GM15510 (cell line): ENCODE measurements around the gene CABP1.

Experiments
- POLR2A ChIP-seq: IDR thresholded peaks from 3 replicates; pipeline ENCODE4 v1.6.1; 2011; ENCODE audit warnings: borderline replicate concordance; ENCODE audit not compliant: insufficient read length; ENCODE audit errors: extremely low read depth

CABP1 gene

DNA sequence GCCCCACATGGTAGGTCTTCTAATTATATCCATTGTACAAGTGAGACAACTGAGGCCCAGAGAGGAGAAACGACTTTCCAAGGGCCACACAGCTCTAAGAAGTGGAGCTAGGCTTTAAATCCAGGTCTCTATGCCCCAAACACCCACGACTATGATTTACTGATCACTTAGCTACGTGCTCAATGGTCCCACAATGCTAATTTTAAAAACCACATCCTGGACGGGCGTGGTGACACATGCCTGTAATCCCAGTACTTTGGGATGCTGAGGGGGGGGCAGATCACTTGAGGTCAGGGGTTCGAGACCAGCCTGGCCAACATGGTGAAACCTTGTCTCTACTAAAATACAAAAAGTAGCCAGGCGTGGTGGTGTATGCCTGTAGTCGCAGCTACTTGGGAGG is 38.1 kb downstream of the CABP1 start:
- no peak for TF ChIP-seq POLR2A

DNA sequence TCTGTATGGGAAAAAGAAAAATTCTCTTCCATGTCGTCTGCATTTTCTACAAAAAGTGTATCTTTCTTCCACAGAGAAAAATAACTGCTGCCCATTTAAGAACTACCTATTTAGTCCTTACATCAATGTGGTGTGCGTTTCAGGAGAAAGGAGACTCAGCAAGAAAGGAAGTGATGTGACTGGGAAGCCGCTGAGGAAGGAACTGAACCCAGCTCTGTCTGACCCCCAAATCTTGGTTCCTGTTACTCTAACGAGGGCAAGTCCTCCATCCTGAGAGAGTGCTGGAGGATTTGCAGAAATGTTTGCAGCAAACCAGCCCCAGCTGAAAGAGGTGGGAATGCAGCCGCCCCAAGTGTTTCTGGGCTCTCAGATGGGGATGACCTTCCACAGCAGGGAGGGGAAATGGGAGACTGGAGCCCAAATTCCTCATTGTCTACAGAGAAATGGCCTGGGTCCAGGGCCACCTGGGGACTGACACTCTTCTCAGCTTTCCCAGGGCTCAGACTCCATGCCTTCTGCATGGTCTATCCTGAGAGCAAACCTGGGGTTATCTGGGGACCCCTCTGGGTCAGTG is 39.8 kb downstream of the CABP1 start:
- no peak for TF ChIP-seq POLR2A

DNA sequence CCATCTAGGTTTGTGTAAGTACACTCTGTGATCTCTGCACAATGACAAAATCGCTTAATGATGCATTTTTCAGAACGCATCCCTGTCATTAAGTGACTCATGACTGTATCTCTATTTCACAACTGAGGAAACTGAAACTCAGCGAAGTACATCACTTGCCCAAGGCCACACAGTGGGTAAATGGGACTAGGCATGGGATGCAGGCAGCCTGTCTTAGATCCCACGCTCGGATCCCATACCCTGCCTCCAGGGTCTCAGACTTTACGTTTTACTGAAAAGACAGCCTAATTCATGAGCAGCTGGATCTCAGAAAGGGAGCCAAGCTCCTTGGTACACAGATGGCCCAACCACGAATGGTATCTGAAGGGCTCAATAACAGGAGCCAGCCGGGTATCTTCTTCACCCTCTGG is 44.1 kb downstream of the CABP1 start:
- peak; percentile 8 for TF ChIP-seq POLR2A

DNA sequence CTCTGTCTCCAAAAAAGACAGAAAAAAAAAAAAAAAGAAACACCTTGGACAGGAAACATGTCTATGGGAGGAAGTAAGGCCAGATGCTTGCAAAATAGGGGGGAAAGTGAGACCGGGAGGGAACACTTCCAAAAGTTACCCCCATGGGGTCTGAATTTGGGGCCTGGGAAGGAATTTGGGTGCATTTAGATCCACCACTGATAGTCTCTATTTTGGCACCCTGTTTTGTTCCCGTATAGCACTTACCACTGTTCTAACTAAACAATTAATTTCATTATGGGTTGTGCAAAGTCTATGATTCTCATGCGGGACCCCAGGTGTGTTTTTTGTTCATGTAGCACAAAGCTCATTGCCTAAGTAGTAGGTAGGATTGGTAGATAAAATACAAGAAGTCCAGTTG is 45.1 kb downstream of the CABP1 start:
- no peak for TF ChIP-seq POLR2A

DNA sequence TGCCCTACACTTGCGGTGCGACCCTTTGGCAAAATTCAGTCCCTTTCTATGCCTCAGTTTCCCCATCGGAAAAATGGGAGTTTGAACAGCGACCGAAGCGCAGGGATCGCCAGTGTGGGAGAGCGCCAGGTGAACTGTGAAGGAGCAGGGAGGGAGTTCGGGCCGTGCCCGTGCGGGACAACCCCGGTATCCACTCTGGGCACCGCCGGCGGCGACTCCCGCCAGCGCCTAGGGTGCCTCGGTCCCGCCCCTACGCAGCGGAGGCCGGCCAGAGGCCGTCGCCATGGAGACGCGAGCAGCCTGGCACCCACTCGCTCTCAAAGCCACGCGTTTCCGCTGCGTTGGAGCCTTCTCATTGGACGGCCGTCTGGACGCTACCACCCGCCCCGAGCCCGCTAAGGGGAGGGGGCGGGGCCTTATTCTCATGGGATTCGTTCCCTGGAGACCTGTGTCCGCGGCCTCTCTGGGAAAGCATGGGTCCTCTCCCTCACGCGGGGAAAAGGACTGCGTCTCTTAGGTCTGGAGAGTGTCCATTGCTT is 45.8 kb downstream of the CABP1 start:
- TF ChIP-seq POLR2A, result peak; percentile 75

DNA sequence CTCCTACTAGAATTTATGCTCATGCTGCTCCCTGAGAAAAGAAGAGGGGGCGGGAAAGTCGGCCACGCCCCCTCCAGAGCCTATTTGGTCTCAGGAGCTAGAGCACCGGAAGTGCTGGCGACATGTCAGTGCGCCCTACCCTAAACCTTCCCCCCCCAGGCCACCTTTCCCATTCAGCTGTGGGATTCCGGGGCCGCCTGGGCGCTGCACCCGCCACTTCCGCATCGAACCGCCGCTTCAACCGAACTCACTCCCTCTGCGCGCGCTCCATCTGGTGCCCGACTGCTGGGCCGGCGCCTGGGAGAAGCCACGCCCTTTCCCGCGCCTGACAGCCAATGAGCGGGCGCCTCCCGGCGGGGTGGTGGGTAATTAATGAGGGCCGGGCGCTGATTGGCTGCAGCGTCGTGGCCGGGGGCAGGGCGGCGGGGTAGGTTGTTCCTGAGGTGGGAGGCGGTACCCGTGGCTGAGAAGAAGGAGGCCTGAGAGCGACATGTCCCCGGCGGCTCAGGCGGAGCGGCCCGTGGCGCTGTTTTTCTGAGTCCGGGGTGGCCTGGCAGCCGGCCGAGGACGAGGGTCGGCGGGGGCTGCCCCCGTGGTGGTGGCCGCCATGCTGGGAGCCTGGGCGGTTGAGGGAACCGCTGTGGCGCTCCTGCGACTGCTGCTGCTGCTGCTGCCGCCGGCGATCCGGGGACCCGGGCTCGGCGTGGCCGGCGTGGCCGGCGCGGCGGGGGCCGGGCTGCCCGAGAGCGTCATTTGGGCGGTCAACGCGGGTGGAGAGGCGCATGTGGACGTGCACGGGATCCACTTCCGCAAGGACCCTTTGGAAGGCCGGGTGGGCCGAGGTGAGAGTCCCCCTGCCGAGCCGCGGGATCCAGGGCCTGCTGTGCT is 46.5 kb downstream of the CABP1 start, which contains the start of gene MLEC:
Gene MLEC, plus strand, starts transcription at position 460 of the 888 bp plus-strand sequence. Its CDS starts 148 bp downstream, at position 608.
- TF ChIP-seq POLR2A, result peak; percentile 87

DNA sequence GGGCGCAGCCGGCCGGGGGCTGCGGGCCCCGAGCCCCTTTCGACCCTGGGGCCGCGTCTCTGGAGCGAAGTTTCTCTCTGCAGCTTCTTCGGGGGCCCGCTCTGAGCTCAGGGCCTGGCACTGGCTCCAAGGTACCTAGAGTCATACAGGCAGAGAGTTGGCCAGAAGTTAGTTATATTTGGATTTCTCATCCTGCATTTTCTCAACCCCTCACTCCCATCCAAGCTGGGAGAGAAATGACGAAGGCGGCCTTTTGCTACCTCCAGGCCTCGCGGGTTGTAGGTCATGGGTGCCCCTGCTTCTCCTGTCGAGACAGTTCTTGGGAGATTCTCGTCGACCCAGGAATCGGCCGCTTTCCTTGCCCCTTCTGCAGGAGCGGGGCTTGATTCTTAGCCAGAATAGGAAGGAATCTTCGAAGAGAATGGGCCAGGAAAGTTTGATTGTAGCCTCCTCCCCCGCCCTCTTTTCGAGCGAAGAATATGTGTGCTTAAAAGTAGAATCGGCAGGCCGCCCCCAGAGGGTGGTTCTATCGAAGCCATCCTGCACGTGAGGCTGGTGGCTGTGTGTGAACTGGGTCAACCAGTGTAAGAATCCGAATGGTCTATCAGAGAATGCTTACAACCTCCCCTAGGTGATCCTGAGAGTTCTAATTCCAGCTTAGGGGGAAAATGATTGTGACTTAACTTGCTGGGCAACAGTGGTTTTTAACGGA is 47.3 kb downstream of the CABP1 start:
- TF ChIP-seq POLR2A, result no peak

DNA sequence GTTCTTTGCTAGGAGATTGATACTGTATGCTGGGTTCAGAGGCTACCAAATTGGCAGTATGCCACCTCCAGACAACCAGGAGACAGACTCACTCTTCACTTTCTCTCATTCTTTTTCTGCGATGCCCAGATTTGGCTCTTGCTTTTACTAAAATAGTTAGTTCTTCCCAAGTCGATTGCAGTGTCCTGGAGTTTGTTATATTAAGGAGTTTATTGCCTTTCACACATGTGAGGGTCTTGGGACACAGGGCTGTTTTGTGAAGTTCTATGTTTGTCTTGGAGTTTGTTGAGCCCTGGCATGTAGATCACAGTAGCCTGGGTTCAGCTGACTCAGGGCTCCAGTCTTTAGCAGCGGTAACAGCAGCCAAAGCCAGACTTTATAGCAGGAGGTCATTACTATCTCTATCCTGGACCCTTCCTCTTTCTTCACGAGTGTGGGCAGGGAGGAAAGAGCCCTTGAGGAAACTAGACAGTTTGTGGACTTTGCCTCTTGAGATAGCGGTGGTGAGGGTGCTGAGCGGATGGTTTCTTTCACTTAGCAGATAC is 48.2 kb downstream of the CABP1 start:
- no peak for TF ChIP-seq POLR2A

DNA sequence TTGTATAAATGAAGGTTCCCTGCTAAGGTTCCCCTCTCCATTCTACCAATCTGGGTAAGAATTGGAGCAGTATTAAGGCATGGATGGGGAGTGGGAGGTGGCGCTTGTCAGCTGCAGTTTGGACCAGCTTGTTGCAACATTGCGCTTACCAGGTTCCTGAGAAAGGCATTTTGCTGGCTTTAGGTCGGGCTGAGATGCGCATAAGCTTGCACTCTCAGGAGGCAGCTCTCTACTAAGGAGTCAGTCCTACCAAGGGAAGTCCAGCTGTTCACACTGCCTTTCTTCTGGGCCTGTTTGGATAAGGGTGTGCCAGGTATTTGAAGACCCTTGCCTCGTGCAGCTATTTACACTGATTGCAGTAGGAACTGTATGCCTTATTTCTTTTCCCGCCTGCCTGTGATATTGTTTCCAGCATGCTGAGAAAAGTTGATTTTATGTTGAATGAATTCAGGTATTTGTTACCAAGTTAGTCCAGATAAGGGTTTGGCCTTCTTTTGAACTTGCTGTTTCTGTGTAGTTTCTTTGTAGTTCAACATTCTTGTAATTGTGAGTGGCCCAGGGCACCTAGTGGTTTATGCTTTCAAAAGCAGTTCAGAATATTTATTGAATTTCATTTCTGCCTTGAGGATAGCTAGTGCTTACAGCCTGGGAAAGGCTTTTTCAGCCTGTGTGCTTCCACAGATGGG is 49.1 kb downstream of the CABP1 start:
- no peak for TF ChIP-seq POLR2A

DNA sequence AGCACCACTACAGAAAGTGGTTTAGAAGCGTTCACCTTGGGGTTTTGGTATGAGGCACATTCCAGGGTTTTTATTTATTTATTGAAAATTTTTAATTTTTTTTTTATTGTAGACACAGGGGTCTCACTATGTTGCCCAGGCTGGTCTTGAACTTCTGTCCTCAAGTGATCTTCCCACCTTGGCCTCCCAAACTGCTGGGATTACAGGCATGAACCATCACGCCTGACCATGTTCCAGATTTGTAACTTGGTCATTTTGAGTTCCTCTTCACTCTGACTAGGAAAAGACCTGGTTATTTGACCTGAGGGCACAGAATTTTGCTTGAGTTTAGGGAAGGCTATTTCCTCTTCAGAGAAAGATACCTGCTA is 49.6 kb downstream of the CABP1 start:
- no peak for TF ChIP-seq POLR2A

DNA sequence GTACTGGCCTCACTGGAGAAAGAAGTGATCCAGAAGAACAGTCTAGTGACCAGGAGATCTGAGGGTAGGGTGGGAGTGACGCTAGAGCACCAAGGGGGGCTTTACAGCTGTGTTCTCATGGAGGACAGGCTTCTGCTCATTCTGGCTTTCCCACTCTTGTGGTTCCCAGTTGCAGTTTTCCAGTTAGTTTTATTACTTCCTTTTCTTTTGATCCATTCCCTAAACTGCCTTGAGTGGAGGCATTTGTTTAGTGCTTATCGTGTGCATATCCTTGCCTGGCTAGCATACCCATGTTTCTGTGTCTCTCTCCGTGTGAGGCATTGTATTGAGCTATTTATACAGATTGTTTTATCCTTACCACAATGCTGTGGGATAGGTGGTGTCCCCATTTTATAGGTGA is 50.6 kb downstream of the CABP1 start:
- no peak for TF ChIP-seq POLR2A

DNA sequence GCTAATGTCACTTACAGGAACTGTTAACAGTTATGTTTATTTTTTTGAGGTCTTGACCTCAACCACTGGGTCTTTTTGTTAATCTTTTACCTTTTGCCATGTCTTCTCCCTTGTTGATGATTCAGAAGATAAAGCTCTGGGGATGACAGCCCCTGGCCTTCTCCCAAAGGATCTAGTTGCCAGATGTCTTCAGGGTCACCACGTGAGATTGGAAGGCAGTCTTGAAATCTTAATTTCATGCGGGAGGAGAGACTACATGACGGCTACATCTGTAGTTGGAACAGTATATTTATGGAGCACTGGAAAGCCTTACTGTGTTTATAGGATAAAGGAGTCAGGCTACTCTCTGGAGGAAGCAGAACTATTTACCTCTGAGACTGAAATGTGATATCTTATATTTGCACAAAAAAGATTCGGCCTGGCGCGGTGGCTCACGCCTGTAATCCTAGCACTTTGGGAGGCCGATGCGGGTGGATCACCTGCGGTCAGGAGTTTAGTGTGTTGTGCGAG is 52.2 kb downstream of the CABP1 start:
- TF ChIP-seq POLR2A, result no peak

DNA sequence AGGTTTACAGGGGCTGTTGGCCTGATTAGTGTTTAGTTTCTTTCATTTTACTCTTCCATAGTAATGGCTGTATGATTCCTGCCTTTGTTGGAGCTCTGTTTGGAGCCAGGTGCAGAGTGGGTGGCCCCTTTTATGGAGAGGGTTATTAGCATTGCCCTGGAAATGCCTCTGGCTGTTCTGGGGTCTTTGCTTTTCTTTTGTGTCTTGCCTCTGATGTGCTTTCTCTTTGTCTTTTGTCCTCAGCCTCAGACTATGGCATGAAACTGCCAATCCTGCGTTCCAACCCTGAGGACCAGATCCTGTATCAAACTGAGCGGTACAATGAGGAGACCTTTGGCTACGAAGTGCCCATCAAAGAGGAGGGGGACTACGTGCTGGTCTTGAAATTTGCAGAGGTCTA is 53.4 kb downstream of the CABP1 start:
- no peak for TF ChIP-seq POLR2A

DNA sequence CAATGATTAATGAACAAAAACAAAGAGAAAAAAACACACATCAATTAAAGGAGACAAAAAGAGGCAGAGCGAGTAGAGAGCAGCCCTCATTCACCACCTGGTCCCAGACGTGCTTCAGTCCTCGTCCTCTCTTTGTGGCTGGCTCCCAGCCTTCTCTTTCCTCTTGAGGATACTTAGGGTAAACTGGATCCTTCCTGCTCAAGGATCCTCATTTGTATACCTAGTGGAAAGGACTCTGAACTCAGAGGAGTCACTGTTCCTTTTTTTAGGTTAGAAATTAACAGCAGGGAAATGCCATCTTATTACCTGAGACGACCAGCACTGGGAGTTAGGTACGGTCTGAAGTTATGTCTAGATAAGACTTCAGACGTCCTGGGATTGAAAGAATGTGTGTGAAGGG is 56.2 kb downstream of the CABP1 start:
- TF ChIP-seq POLR2A, result no peak
